Ascending aorta (tissue), 2 donors: Measurements from ENCODE around the gene KANK2. TPM values are rescaled to one million over a fixed set of nuclear protein-coding genes. Genes with fewer than 3 reads are reported as not detected.
"Not testable (repeated sequence)": the region's sequence is repeated elsewhere in the genome, so short reads cannot be mapped to it uniquely, and the experiment has no call there.

Experiments
- DNase-seq, 2 donors: peaks; one replicate each; pipeline ENCODE4 v3.0.0-alpha.2; 2019; ENCODE audit warnings: low spot score in 2 of 2
- H3K27ac ChIP-seq, 2 donors: fragments of 200-600 bp; sonication (generic); one replicate each; pipeline ENCODE4 v1.5.1; 2016 to 2017; ENCODE audit warnings: mild to moderate bottlenecking in 1 of 2
- H3K27me3 ChIP-seq: fragments of 200-600 bp; sonication (generic); one replicate; pipeline ENCODE4 v1.5.1; 2017
- H3K36me3 ChIP-seq, 2 donors: fragments of 200-600 bp; sonication (generic); one replicate each; pipeline ENCODE4 v1.5.1; 2016
- H3K4me1 ChIP-seq, 2 donors: fragments of 200-600 bp; sonication (generic); one replicate each; pipeline ENCODE4 v1.5.1; 2016 to 2017; ENCODE audit warnings: mild to moderate bottlenecking in 1 of 2
- H3K4me3 ChIP-seq, 2 donors: fragments of 200-600 bp; sonication (generic); one replicate each; pipeline ENCODE4 v1.5.1; 2016 to 2017; ENCODE audit warnings: mild to moderate bottlenecking in 1 of 2
- H3K9me3 ChIP-seq, 2 donors: fragments of 200-600 bp; sonication (generic); one replicate each; pipeline ENCODE4 v1.5.1; 2016
- CTCF ChIP-seq, 3 experiments: fragments of 200-600 bp in 2 of 3; fragments of 450-650 bp in 1 of 3; sonication (generic) in 2 of 3; IDR thresholded peaks; one replicate each; pipeline ENCODE4 v1.5.1; 2016 to 2019; ENCODE audit warnings: antibody characterized with exemption in 3 of 3, mild to moderate bottlenecking in 1 of 3, moderate library complexity in 1 of 3
- intact Hi-C: fragments of 100-400 bp; cut with DNase I; formaldehyde crosslinking; loops from one replicate; pipeline ENCODE4 v1.15.1; 2023
- total RNA-seq: library from RNA; depleted of rRNA; stranded (reverse); fragments of >200 nt; gene quantifications from one replicate; pipeline ENCODE4 v1.1.0, GENCODE V29; 2016

Gene KANK2
- total RNA-seq, 1 donor from 2014 or later: 572 TPM

- no peak overlapping the region for H3K27ac ChIP-seq
- intact Hi-C loops: loop anchor here (5.0 kb wide), 1 partner anchor 186 kb away; no protein-coding TSS in a partner anchor
- no peaks in the 10 kb centered on the region for H3K27me3 ChIP-seq
- H3K4me1 ChIP-seq: peaks cover 0 to 4% of the 10 kb centered on the region in 2 donors
- H3K4me3 ChIP-seq: no peak overlapping the region
- peaks cover 26 to 56% of the 10 kb centered on the region in 2 donors for H3K36me3 ChIP-seq
- DNase-seq: no peak
- no peaks in the 10 kb centered on the region for H3K9me3 ChIP-seq
- no peak for TF ChIP-seq CTCF (IDR thresholded peaks at IDR 0.05)
These were observed 69.4 kb downstream of the KANK2 start for GRCh38 chr19:11127905-11128304.

- Histone ChIP-seq H3K27ac (peak overlapping the region in 1 of 2 donors; percentile 53), H3K4me3 (no peak overlapping the region), H3K9me3 (no peaks in the 10 kb centered on the region), H3K27me3 (no peaks in the 10 kb centered on the region), H3K36me3 (peaks cover 22 to 54% of the 10 kb centered on the region in 2 donors), H3K4me1 (peaks cover 0 to 4% of the 10 kb centered on the region in 2 donors)
- peak; percentile 53 to 91 for DNase-seq
- intact Hi-C loops: loop anchor here (5.0 kb wide), 1 partner anchor 184 kb away; no protein-coding TSS in a partner anchor
- TF ChIP-seq CTCF (IDR thresholded peaks at IDR 0.05): peak; percentile 68 to 88 (median 78)
These were observed 71.2 kb downstream of the KANK2 start for GRCh38 chr19:11125994-11126685.

- H3K27ac ChIP-seq, H3K27me3 ChIP-seq, H3K9me3 ChIP-seq, intact Hi-C loops, DNase-seq, H3K4me3 ChIP-seq, H3K4me1 ChIP-seq: not testable (repeated sequence)
- H3K36me3 ChIP-seq: peaks cover 23 to 55% of the 10 kb centered on the region in 2 donors
These were observed 73.2 kb downstream of the KANK2 start for GRCh38 chr19:11124157-11124556.

GRCh38 chr19:11123114-11123513 is 74.2 kb downstream of the KANK2 start:
- H3K9me3 ChIP-seq: no peaks in the 10 kb centered on the region
- H3K4me1 ChIP-seq: peaks cover 0 to 4% of the 10 kb centered on the region in 2 donors
- peaks cover 15 to 51% of the 10 kb centered on the region in 2 donors for H3K36me3 ChIP-seq
- TF ChIP-seq CTCF (IDR thresholded peaks at IDR 0.05): no peak
- H3K27me3 ChIP-seq: no peaks in the 10 kb centered on the region
- no peak overlapping the region for H3K4me3 ChIP-seq
- DNase-seq: no peak
- intact Hi-C loops: no loop called here
- H3K27ac ChIP-seq: no peak overlapping the region

- H3K9me3 ChIP-seq, H3K4me3 ChIP-seq, DNase-seq, H3K27me3 ChIP-seq, H3K27ac ChIP-seq, H3K4me1 ChIP-seq, intact Hi-C loops: not testable (repeated sequence)
- H3K36me3 ChIP-seq: peaks cover 15 to 58% of the 10 kb centered on the region in 2 donors
These were observed 75.4 kb downstream of the KANK2 start for GRCh38 chr19:11121963-11122362.

GRCh38 chr19:11116507-11116906 is 80.8 kb downstream of the KANK2 start:
- Histone ChIP-seq H3K4me1 (no peaks in the 10 kb centered on the region), H3K4me3 (no peak overlapping the region), H3K36me3 (peaks cover 25 to 77% of the 10 kb centered on the region in 2 donors), H3K27ac (no peak overlapping the region), H3K9me3 (no peaks in the 10 kb centered on the region), H3K27me3 (no peaks in the 10 kb centered on the region)
- DNase-seq: no peak
- intact Hi-C loops: no loop called here
- TF ChIP-seq CTCF (IDR thresholded peaks at IDR 0.05): no peak
